ENCODE data around the gene PARP6.

Gene PARP6

GRCh38 chr15:72313448-72313840, 41.1 kb upstream of the PARP6 start:
- TF ChIP-seq CTCF (IDR thresholded peaks at IDR 0.05; ENCODE audit: low read length, missing control alignments), result no peak
- no peak overlapping the region for H3K4me3 ChIP-seq (replicated peaks; ENCODE audit: low read depth, low read length)
- no peak for DNase-seq (ENCODE audit: low read depth)

GRCh38 chr15:72312605-72313447, 40.5 kb upstream of the PARP6 start:
- peak; percentile 80 for DNase-seq (ENCODE audit: low read depth)
- H3K4me3 ChIP-seq (replicated peaks; ENCODE audit: low read depth, low read length), result no peak overlapping the region
- TF ChIP-seq CTCF (IDR thresholded peaks at IDR 0.05; ENCODE audit: low read length, missing control alignments), result peak; percentile 86

- no peak overlapping the region for H3K4me3 ChIP-seq (replicated peaks; ENCODE audit: low read depth, low read length)
- no peak for TF ChIP-seq CTCF (IDR thresholded peaks at IDR 0.05; ENCODE audit: low read length, missing control alignments)
- no peak for DNase-seq (ENCODE audit: low read depth)
These were observed 34.7 kb upstream of the PARP6 start for GRCh38 chr15:72307026-72307425.

GRCh38 chr15:72306211-72306785, 33.9 kb upstream of the PARP6 start:
- no peak for TF ChIP-seq CTCF (IDR thresholded peaks at IDR 0.05; ENCODE audit: low read length, missing control alignments)
- H3K4me3 ChIP-seq (replicated peaks; ENCODE audit: low read depth, low read length), result no peak overlapping the region
- DNase-seq (ENCODE audit: low read depth), result peak; percentile 77

- no peak overlapping the region for H3K4me3 ChIP-seq (replicated peaks; ENCODE audit: low read depth, low read length)
- TF ChIP-seq CTCF (IDR thresholded peaks at IDR 0.05; ENCODE audit: low read length, missing control alignments), result no peak
- no peak for DNase-seq (ENCODE audit: low read depth)
These were observed 32.2 kb upstream of the PARP6 start for GRCh38 chr15:72304596-72304995.

- no peak overlapping the region for H3K4me3 ChIP-seq (replicated peaks; ENCODE audit: low read depth, low read length)
- no peak for DNase-seq (ENCODE audit: low read depth)
- TF ChIP-seq CTCF (IDR thresholded peaks at IDR 0.05; ENCODE audit: low read length, missing control alignments), result no peak
These were observed 30.6 kb upstream of the PARP6 start for GRCh38 chr15:72302955-72303354.

Data from fibroblast of pulmonary artery (primary cell).